Fibroblast of lung (primary cell): ENCODE data around the gene TM9SF2.

Experiments used
- CTCF ChIP-seq, 2 donors: IDR thresholded peaks in 1 of 2; conservative IDR thresholded peaks in 1 of 2; 1 replicate in 1 of 2; 2 replicates in 1 of 2; pipeline ENCODE4 v1.5.1; 2011 to 2012; ENCODE audit warnings: low read length in 2 of 2, control low read depth in 1 of 2, inconsistent platforms in 1 of 2, low read depth in 1 of 2, mild to moderate bottlenecking in 1 of 2
- EZH2 ChIP-seq: IDR thresholded peaks from 2 replicates; pipeline ENCODE4 v1.5.1; 2012; ENCODE audit warnings: low read length, control low read depth, mild to moderate bottlenecking; ENCODE audit errors: missing control alignments

GRCh38 chr13:99590519-99591011 lies 89.3 kb downstream of the TM9SF2 start:
- TF ChIP-seq CTCF (conservative IDR thresholded peaks at IDR 0.05 in 1 of 2, IDR thresholded peaks at IDR 0.05 in 1 of 2; ENCODE audit: low read depth in 1 of 2, low read length in 2 of 2) (no peak), EZH2 (no peak)
